HepG2 (cell line): ENCODE measurements around the gene FOXI2. TPM values are rescaled to one million over a fixed set of nuclear protein-coding genes. Genes with fewer than 3 reads are reported as not detected.

ENCODE experiments used
- ATAC-seq: fragments of 200-7000 bp; cut with Tn5 transposase; 3 replicates; pipeline ENCODE4 v1.9.1; 2020; ENCODE audit warnings: mild to moderate bottlenecking, moderate library complexity
- BruUV-seq: library from RNA; stranded (reverse); fragments of 400-500 nt; replicated peaks from 2 replicates; lab custom pipeline; 2021; lab: Mats Ljungman, UMichigan
- CTCF ChIA-PET: fragments of 300-600 bp; formaldehyde crosslinking; extraction: SDS; loops from one replicate; lab custom pipeline; 2021; ENCODE audit warnings: low total read pairs, inconsistent platforms, low intra/inter-chr PET ratio; lab: Yijun Ruan, JAX
- POLR2A ChIA-PET: fragments of 350-600 bp; sonication (Branson Sonifier 250); formaldehyde crosslinking; loops from one replicate; lab custom pipeline; 2020; ENCODE audit warnings: antibody characterized with exemption, inconsistent platforms; lab: Yijun Ruan, JAX
- DNase-seq: peaks from one replicate; pipeline ENCODE4 v3.0.0-alpha.2; 2015; ENCODE audit warnings: low spot score
- FAIRE-seq: peaks from 3 replicates; lab custom pipeline; 2011; peaks lifted over from hg19 to GRCh38; lab: Jason Lieb, UNC
- H2AFZ ChIP-seq: one replicate; pipeline ENCODE4 v1.6.1; 2011; ENCODE audit warnings: low read length, inconsistent platforms
- H3K27ac ChIP-seq: fragments of 300-600 bp; 3 replicates; pipeline ENCODE4 v1.8.0; 2011; ENCODE audit warnings: mixed run types, mild to moderate bottlenecking, mixed read lengths, low read length, inconsistent platforms; ENCODE audit not compliant: insufficient read depth; ENCODE audit errors: extremely low read length
- H3K27me3 ChIP-seq, 2 experiments: fragments of 200-600 bp in 1 of 2; 2 replicates in 1 of 2; 3 replicates in 1 of 2; pipeline versions ENCODE4 v1.6.0 to v1.8.0; 2011; ENCODE audit warnings: low read length in 2 of 2, mild to moderate bottlenecking in 2 of 2, moderate library complexity in 2 of 2, inconsistent platforms in 1 of 2; ENCODE audit not compliant: insufficient read depth in 2 of 2, control insufficient read depth in 1 of 2
- H3K36me3 ChIP-seq, 2 experiments: fragments of 200-600 bp in 1 of 2; replicated peaks in 1 of 2; 2 replicates in 1 of 2; 3 replicates in 1 of 2; pipeline versions ENCODE4 v1.5.1 to v1.8.0; 2011; ENCODE audit warnings: low read length in 2 of 2, inconsistent platforms in 1 of 2; ENCODE audit not compliant: insufficient read depth in 2 of 2, control insufficient read depth in 1 of 2
- H3K4me1 ChIP-seq: 2 replicates; pipeline ENCODE4 v1.5.1; 2012; ENCODE audit warnings: low read length, inconsistent platforms; ENCODE audit not compliant: insufficient read depth
- H3K4me2 ChIP-seq: 2 replicates; pipeline ENCODE4 v1.6.0; 2011; ENCODE audit warnings: low read depth, low read length, inconsistent platforms
- H3K4me3 ChIP-seq, 3 experiments: fragments of 200-600 bp in 1 of 3; sonication (generic), shearing (Covaris generic) in 1 of 3; replicated peaks in 1 of 3; 2 replicates each; pipeline ENCODE4 v1.5.1; 2011 to 2016; ENCODE audit warnings: low read length in 3 of 3, inconsistent platforms in 2 of 3, low read depth in 2 of 3, mild to moderate bottlenecking in 2 of 3, control low read depth in 1 of 3, mixed read lengths in 1 of 3; ENCODE audit not compliant: insufficient read depth in 1 of 3
- H3K79me2 ChIP-seq: one replicate; pipeline ENCODE4 v1.6.1; 2011; ENCODE audit warnings: low read length, inconsistent platforms; ENCODE audit not compliant: insufficient read depth
- H3K9ac ChIP-seq: 2 replicates; pipeline ENCODE4 v1.6.0; 2011; ENCODE audit warnings: mild to moderate bottlenecking, low read depth, low read length, inconsistent platforms; ENCODE audit not compliant: insufficient read depth
- H3K9me3 ChIP-seq: 2 replicates; pipeline ENCODE4 v1.5.1; 2012; ENCODE audit warnings: mild to moderate bottlenecking, low read length
- H4K20me1 ChIP-seq: 2 replicates; pipeline ENCODE4 v1.6.0; 2011; ENCODE audit warnings: inconsistent platforms, mild to moderate bottlenecking, low read length, moderate library complexity; ENCODE audit not compliant: insufficient read depth
- ATF7-NPFF ChIP-seq: sonication (generic); formaldehyde crosslinking; IDR thresholded peaks from 2 replicates; pipeline ENCODE4 v1.8.1; 2023; ENCODE audit warnings: mild to moderate bottlenecking, low read depth, missing genetic modification reagents, moderate library complexity
- FOXO1 ChIP-seq: sonication (generic); formaldehyde crosslinking; IDR thresholded peaks from 2 replicates; pipeline ENCODE4 v1.4.0; 2020; ENCODE audit warnings: missing genetic modification reagents
- MIXL1 ChIP-seq: IDR thresholded peaks from 2 replicates; pipeline ENCODE4 v1.6.1; 2016
- SMC3 ChIP-seq: IDR thresholded peaks from 2 replicates; pipeline ENCODE4 v1.6.1; 2011; ENCODE audit warnings: low read length, improper control_type of control experiment
- SRSF4 ChIP-seq: fragments of 200-400 bp; formaldehyde crosslinking; IDR thresholded peaks from one replicate; pipeline ENCODE4 v1.6.1; 2018; ENCODE audit warnings: mild to moderate bottlenecking, low read depth, low read length, moderate library complexity; ENCODE audit not compliant: poor library complexity, severe bottlenecking
- STAG1 ChIP-seq: sonication (generic); formaldehyde crosslinking; IDR thresholded peaks from 2 replicates; pipeline ENCODE4 v1.4.0; 2020; ENCODE audit warnings: missing genetic modification reagents
- ZFY ChIP-seq: sonication (generic); formaldehyde crosslinking; IDR thresholded peaks from 2 replicates; pipeline ENCODE4 v1.4.0; 2020; ENCODE audit warnings: missing genetic modification reagents
- ZNF577 ChIP-seq: sonication (generic); formaldehyde crosslinking; IDR thresholded peaks from 2 replicates; pipeline ENCODE4 v1.4.0; 2020; ENCODE audit warnings: mild to moderate bottlenecking, low read depth, missing genetic modification reagents, borderline replicate concordance
- WGBS: methylation state at CpG from one replicate; pipeline ENCODE4 v1.1.6; 2017; ENCODE audit warnings: low lambda C conversion rate; 5-methylcytosine and 5-hydroxymethylcytosine counted together
- in situ Hi-C: cut with HindIII; loops from 2 replicates; pipeline ENCODE4 v1.10.0; 2017; ENCODE audit warnings: low pct_unique_long_range_greater_than_20kb; ENCODE audit not compliant: extremely low pct_ligation_motif_present
- intact Hi-C: fragments of 100-400 bp; cut with micrococcal nuclease; formaldehyde crosslinking; loops from one replicate; pipeline ENCODE4 v1.10.0; 2022; ENCODE audit not compliant: unreplicated experiment
- polyA plus RNA-seq, 8 experiments: library from polyadenylated mRNA; depleted of rRNA in 3 of 8; stranded (reverse) in 7 of 8; unstranded in 1 of 8; fragments of >200 nt; fragmentation: Illumina TruSeq in 4 of 8; extraction: Trizol in 4 of 8; gene quantifications; 2 replicates each; pipeline versions ENCODE4 v1.2.1 to v1.2.3, GENCODE V29; 2011 to 2016; ENCODE audit warnings: low read depth in 4 of 8, missing spikeins in 1 of 8, mixed read lengths in 1 of 8; ENCODE audit not compliant: insufficient read depth in 1 of 8
- total RNA-seq, 5 experiments: library from RNA; depleted of rRNA; stranded (reverse); fragments of >200 nt; fragmentation: Illumina TruSeq; extraction: Trizol; gene quantifications; 2 replicates each; pipeline ENCODE4 v1.2.3, GENCODE V29; 2016; ENCODE audit warnings: low read depth in 1 of 5
- TF ChIP-seq, protein P1 (sequence below): sonication (generic); formaldehyde crosslinking; IDR thresholded peaks from 2 replicates; pipeline ENCODE4 v1.5.0; 2020; ENCODE audit warnings: missing genetic modification reagents, mild to moderate bottlenecking, borderline replicate concordance
- TF ChIP-seq, protein P2 (sequence below): sonication (generic); formaldehyde crosslinking; IDR thresholded peaks from 2 replicates; pipeline ENCODE4 v1.5.0; 2020; ENCODE audit warnings: mild to moderate bottlenecking, missing genetic modification reagents, moderate library complexity
- TF ChIP-seq, protein P3 (sequence below): IDR thresholded peaks from 2 replicates; pipeline ENCODE4 v1.6.1; 2012; ENCODE audit warnings: low read depth, low read length, improper control_type of control experiment

Gene FOXI2
- total and polyA plus RNA-seq, 2 of the 13 experiments (the other 11 are each of a cell fraction or from before 2014, with no cell fraction given) = not detected

DNA sequence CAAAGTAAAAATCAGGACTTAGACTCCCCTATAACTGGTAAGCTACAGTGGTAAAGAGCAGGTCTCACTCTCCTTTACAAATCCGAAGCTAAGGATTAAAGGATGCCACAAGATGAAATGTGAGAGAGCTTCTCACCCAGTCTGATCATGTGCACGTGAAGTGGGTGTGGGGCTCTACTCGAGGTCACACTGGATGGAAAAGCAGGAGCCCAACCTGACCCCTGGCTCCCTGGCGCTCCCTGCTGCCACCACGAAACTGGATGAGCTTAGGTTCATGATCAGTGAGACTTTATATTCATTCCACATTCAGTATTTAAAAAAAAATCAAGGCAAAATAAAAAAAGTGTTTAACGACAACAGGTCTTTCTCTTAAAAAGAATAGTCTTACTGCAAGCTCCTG lies 21.7 kb upstream of the FOXI2 start (continued):
- TF ChIP-seq, protein P1, sequence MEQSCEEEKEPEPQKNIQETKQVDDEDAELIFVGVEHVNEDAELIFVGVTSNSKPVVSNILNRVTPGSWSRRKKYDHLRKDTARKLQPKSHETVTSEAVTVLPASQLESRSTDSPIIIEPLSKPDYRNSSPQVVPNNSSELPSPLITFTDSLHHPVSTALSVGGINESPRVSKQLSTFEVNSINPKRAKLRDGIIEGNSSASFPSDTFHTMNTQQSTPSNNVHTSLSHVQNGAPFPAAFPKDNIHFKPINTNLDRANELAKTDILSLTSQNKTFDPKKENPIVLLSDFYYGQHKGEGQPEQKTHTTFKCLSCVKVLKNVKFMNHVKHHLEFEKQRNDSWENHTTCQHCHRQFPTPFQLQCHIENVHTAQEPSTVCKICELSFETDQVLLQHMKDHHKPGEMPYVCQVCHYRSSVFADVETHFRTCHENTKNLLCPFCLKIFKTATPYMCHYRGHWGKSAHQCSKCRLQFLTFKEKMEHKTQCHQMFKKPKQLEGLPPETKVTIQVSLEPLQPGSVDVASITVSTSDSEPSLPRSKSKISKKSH (CRISPR knock-in tag) = no peak
- TF ChIP-seq FOXO1 (no peak), ZNF577 (no peak)

DNA sequence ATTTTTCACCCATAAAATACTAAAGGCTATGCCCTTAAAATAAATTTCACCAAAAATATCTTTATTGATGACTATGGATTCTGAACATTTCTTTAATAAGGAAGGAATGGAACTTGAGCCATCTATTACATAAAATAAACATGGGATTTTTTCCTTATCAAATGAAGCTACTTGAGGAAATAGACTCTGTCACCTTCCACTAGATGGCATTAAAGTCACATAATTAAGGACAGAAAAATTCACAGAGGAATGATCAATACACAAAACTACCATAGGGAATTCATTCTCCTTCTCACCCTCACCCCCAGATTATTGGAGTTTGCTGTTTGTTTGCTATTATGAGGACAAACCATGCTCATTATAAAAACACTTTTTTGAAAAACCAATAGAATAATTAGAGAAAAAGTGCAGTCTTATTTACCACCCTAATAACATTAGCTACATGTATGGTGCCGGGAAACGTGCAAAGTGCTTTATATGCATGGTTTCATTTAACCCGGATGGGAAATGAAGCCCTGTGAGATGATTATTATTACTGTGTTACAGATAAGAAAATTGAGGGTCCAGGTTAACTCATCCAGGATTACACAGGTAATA lies 21.1 kb upstream of the FOXI2 start:
- H4K20me1 ChIP-seq = no peaks in the 10 kb centered on the region
- TF ChIP-seq, protein P2, sequence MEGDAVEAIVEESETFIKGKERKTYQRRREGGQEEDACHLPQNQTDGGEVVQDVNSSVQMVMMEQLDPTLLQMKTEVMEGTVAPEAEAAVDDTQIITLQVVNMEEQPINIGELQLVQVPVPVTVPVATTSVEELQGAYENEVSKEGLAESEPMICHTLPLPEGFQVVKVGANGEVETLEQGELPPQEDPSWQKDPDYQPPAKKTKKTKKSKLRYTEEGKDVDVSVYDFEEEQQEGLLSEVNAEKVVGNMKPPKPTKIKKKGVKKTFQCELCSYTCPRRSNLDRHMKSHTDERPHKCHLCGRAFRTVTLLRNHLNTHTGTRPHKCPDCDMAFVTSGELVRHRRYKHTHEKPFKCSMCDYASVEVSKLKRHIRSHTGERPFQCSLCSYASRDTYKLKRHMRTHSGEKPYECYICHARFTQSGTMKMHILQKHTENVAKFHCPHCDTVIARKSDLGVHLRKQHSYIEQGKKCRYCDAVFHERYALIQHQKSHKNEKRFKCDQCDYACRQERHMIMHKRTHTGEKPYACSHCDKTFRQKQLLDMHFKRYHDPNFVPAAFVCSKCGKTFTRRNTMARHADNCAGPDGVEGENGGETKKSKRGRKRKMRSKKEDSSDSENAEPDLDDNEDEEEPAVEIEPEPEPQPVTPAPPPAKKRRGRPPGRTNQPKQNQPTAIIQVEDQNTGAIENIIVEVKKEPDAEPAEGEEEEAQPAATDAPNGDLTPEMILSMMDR = peak; percentile 48
- TF ChIP-seq, protein P3, sequence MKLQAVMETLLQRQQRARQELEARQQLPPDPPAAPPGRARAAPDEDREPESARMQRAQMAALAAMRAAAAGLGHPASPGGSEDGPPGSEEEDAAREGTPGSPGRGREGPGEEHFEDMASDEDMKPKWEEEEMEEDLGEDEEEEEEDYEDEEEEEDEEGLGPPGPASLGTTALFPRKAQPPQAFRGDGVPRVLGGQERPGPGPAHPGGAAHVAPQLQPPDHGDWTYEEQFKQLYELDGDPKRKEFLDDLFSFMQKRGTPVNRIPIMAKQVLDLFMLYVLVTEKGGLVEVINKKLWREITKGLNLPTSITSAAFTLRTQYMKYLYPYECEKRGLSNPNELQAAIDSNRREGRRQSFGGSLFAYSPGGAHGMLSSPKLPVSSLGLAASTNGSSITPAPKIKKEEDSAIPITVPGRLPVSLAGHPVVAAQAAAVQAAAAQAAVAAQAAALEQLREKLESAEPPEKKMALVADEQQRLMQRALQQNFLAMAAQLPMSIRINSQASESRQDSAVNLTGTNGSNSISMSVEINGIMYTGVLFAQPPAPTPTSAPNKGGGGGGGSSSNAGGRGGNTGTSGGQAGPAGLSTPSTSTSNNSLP = 0 out of 2 replicates have a peak, but pooled peaks have one; percentile 29
- 0 out of 2 replicates have a peak, but pooled peaks have one; percentile 29 for TF ChIP-seq MIXL1 (CRISPR knock-in tag)
- peak; percentile 26; the same call in 1 of the 2 replicates for TF ChIP-seq SMC3
- TF ChIP-seq STAG1 (CRISPR knock-in tag) = peak; percentile 60
- TF ChIP-seq ATF7-NPFF (CRISPR knock-in tag) = no peak
- TF ChIP-seq SRSF4 = no peak
- no peak for TF ChIP-seq ZFY (CRISPR knock-in tag)
- 51% methylated on average over 3 of the region's 3 CpGs for WGBS
- no peaks in the 10 kb centered on the region for H3K4me1 ChIP-seq
- H3K27ac ChIP-seq = no peak overlapping the region
- no peak overlapping the region for H3K9ac ChIP-seq
- peaks cover 0 to 3% of the 10 kb centered on the region in 2 experiments; a peak in 2 of 5 replicates for H3K27me3 ChIP-seq
- H2AFZ ChIP-seq = no peak overlapping the region
- DNase-seq = peak; percentile 39
- no peaks in the 10 kb centered on the region for H3K9me3 ChIP-seq
- intact Hi-C loops = loop anchor here (1.0 to 5.0 kb wide), 2 partner anchors 138 to 351 kb away; no protein-coding TSS in a partner anchor
- H3K4me3 ChIP-seq = no peak overlapping the region
- ChIA-PET POLR2A (no interaction called here), CTCF (interaction anchor here (1.1 kb wide), 1 partner anchor 138 kb away, joined by 3 read pairs; no protein-coding TSS in a partner anchor)
- ATAC-seq = no peak
- no peak for FAIRE-seq
- no peaks in the 10 kb centered on the region for H3K36me3 ChIP-seq
- no peak overlapping the region for H3K4me2 ChIP-seq
- BruUV-seq = no TSS peak
- in situ Hi-C loops = loop anchor here (5.0 to 25.0 kb wide), 3 partner anchors 136 to 349 kb away; no protein-coding TSS in a partner anchor
- H3K79me2 ChIP-seq = no peaks in the 10 kb centered on the region
